Measurements from ENCODE around the gene TMEM61.

GRCh38 chr1:54978528-54979326 is 1.7 kb upstream of the TMEM61 start:
- TF ChIP-seq CTCF (IDR thresholded peaks at IDR 0.05; ENCODE audit: low read length) (no peak), EZH2phosphoT487 (IDR thresholded peaks at IDR 0.05; ENCODE audit: low read length) (no peak), EZH2 (optimal IDR thresholded peaks at IDR 0.05; ENCODE audit: low read depth, low read length) (no peak)
